HepG2 (cell line): Measurements from ENCODE around the gene NID1. TPM values are rescaled to one million over a fixed set of nuclear protein-coding genes. Genes with fewer than 3 reads are reported as not detected.

ENCODE experiments used
- ATAC-seq: fragments of 200-7000 bp; cut with Tn5 transposase; 3 replicates; pipeline ENCODE4 v1.9.1; 2020; ENCODE audit warnings: mild to moderate bottlenecking, moderate library complexity
- BruUV-seq: library from RNA; stranded (reverse); fragments of 400-500 nt; replicated peaks from 2 replicates; lab custom pipeline; 2021; lab: Mats Ljungman, UMichigan
- CTCF ChIA-PET: fragments of 300-600 bp; formaldehyde crosslinking; extraction: SDS; loops from one replicate; lab custom pipeline; 2021; ENCODE audit warnings: low total read pairs, inconsistent platforms, low intra/inter-chr PET ratio; lab: Yijun Ruan, JAX
- POLR2A ChIA-PET: fragments of 350-600 bp; sonication (Branson Sonifier 250); formaldehyde crosslinking; loops from one replicate; lab custom pipeline; 2020; ENCODE audit warnings: antibody characterized with exemption, inconsistent platforms; lab: Yijun Ruan, JAX
- DNase-seq: peaks from one replicate; pipeline ENCODE4 v3.0.0-alpha.2; 2015; ENCODE audit warnings: low spot score
- FAIRE-seq: peaks from 3 replicates; lab custom pipeline; 2011; peaks lifted over from hg19 to GRCh38; lab: Jason Lieb, UNC
- H2AFZ ChIP-seq: one replicate; pipeline ENCODE4 v1.6.1; 2011; ENCODE audit warnings: low read length, inconsistent platforms
- H3K27ac ChIP-seq: fragments of 300-600 bp; 3 replicates; pipeline ENCODE4 v1.8.0; 2011; ENCODE audit warnings: mixed run types, mild to moderate bottlenecking, mixed read lengths, low read length, inconsistent platforms; ENCODE audit not compliant: insufficient read depth; ENCODE audit errors: extremely low read length
- H3K27me3 ChIP-seq, 2 experiments: fragments of 200-600 bp in 1 of 2; 2 replicates in 1 of 2; 3 replicates in 1 of 2; pipeline versions ENCODE4 v1.6.0 to v1.8.0; 2011; ENCODE audit warnings: low read length in 2 of 2, mild to moderate bottlenecking in 2 of 2, moderate library complexity in 2 of 2, inconsistent platforms in 1 of 2; ENCODE audit not compliant: insufficient read depth in 2 of 2, control insufficient read depth in 1 of 2
- H3K36me3 ChIP-seq, 2 experiments: fragments of 200-600 bp in 1 of 2; replicated peaks in 1 of 2; 2 replicates in 1 of 2; 3 replicates in 1 of 2; pipeline versions ENCODE4 v1.5.1 to v1.8.0; 2011; ENCODE audit warnings: low read length in 2 of 2, inconsistent platforms in 1 of 2; ENCODE audit not compliant: insufficient read depth in 2 of 2, control insufficient read depth in 1 of 2
- H3K4me1 ChIP-seq: 2 replicates; pipeline ENCODE4 v1.5.1; 2012; ENCODE audit warnings: low read length, inconsistent platforms; ENCODE audit not compliant: insufficient read depth
- H3K4me2 ChIP-seq: 2 replicates; pipeline ENCODE4 v1.6.0; 2011; ENCODE audit warnings: low read depth, low read length, inconsistent platforms
- H3K4me3 ChIP-seq, 3 experiments: fragments of 200-600 bp in 1 of 3; sonication (generic), shearing (Covaris generic) in 1 of 3; replicated peaks in 1 of 3; 2 replicates each; pipeline ENCODE4 v1.5.1; 2011 to 2016; ENCODE audit warnings: low read length in 3 of 3, inconsistent platforms in 2 of 3, low read depth in 2 of 3, mild to moderate bottlenecking in 2 of 3, control low read depth in 1 of 3, mixed read lengths in 1 of 3; ENCODE audit not compliant: insufficient read depth in 1 of 3
- H3K79me2 ChIP-seq: one replicate; pipeline ENCODE4 v1.6.1; 2011; ENCODE audit warnings: low read length, inconsistent platforms; ENCODE audit not compliant: insufficient read depth
- H3K9ac ChIP-seq: 2 replicates; pipeline ENCODE4 v1.6.0; 2011; ENCODE audit warnings: mild to moderate bottlenecking, low read depth, low read length, inconsistent platforms; ENCODE audit not compliant: insufficient read depth
- H3K9me3 ChIP-seq: 2 replicates; pipeline ENCODE4 v1.5.1; 2012; ENCODE audit warnings: mild to moderate bottlenecking, low read length
- H4K20me1 ChIP-seq: 2 replicates; pipeline ENCODE4 v1.6.0; 2011; ENCODE audit warnings: inconsistent platforms, mild to moderate bottlenecking, low read length, moderate library complexity; ENCODE audit not compliant: insufficient read depth
- CTCF ChIP-seq: sonication (generic); formaldehyde crosslinking; IDR thresholded peaks from 2 replicates; pipeline ENCODE4 v1.5.0; 2020; ENCODE audit warnings: mild to moderate bottlenecking, missing genetic modification reagents, moderate library complexity
- GTF3A ChIP-seq: sonication (generic); formaldehyde crosslinking; conservative IDR thresholded peaks from 2 replicates; pipeline ENCODE4 v1.4.0; 2020; ENCODE audit warnings: mild to moderate bottlenecking, missing genetic modification reagents
- HNRNPLL ChIP-seq: fragments of 200-400 bp; formaldehyde crosslinking; IDR thresholded peaks from 2 replicates; pipeline ENCODE4 v1.6.1; 2017; ENCODE audit warnings: mild to moderate bottlenecking, low read depth, low read length; ENCODE audit not compliant: poor library complexity, severe bottlenecking
- MLX ChIP-seq: IDR thresholded peaks from 2 replicates; pipeline ENCODE4 v1.6.1; 2016
- NFIC ChIP-seq: IDR thresholded peaks from 2 replicates; pipeline ENCODE4 v1.6.1; 2012; ENCODE audit warnings: mild to moderate bottlenecking, low read length, inconsistent platforms
- PAF1 ChIP-seq: IDR thresholded peaks from 2 replicates; pipeline ENCODE4 v1.6.1; 2016; ENCODE audit warnings: missing genetic modification reagents, missing compliant biosample characterization
- RBFOX2 ChIP-seq: fragments of 200-400 bp; formaldehyde crosslinking; IDR thresholded peaks from 2 replicates; pipeline ENCODE4 v1.6.1; 2017; ENCODE audit warnings: low read depth, mild to moderate bottlenecking, low read length
- SNRNP70 ChIP-seq: fragments of 200-400 bp; formaldehyde crosslinking; IDR thresholded peaks from 2 replicates; pipeline ENCODE4 v1.6.1; 2017; ENCODE audit warnings: mild to moderate bottlenecking, low read depth, low read length, moderate library complexity
- STAT6 ChIP-seq: sonication (generic); formaldehyde crosslinking; IDR thresholded peaks from 2 replicates; pipeline ENCODE4 v1.4.0; 2020; ENCODE audit warnings: missing genetic modification reagents, mild to moderate bottlenecking, borderline replicate concordance
- TRIM24 ChIP-seq: sonication (generic); formaldehyde crosslinking; IDR thresholded peaks from 2 replicates; pipeline ENCODE4 v1.8.0; 2022; ENCODE audit warnings: mild to moderate bottlenecking, missing genetic modification reagents
- ZFP41 ChIP-seq: sonication (generic); formaldehyde crosslinking; IDR thresholded peaks from 2 replicates; pipeline ENCODE4 v1.4.0; 2020; ENCODE audit warnings: mild to moderate bottlenecking, missing genetic modification reagents, borderline replicate concordance
- ZNF225 ChIP-seq: sonication (generic); formaldehyde crosslinking; IDR thresholded peaks from 2 replicates; pipeline ENCODE4 v1.4.0; 2020; ENCODE audit warnings: mild to moderate bottlenecking, missing genetic modification reagents
- ZNF547 ChIP-seq: sonication (generic); formaldehyde crosslinking; IDR thresholded peaks from 2 replicates; pipeline ENCODE4 v1.5.1; 2020; ENCODE audit warnings: mild to moderate bottlenecking, missing genetic modification reagents
- ZNF562 ChIP-seq: sonication (generic); formaldehyde crosslinking; IDR thresholded peaks from 2 replicates; pipeline ENCODE4 v1.8.0; 2022; ENCODE audit warnings: missing genetic modification reagents, borderline replicate concordance
- ZSCAN31 ChIP-seq: sonication (generic); formaldehyde crosslinking; IDR thresholded peaks from 2 replicates; pipeline ENCODE4 v1.5.0; 2020; ENCODE audit warnings: low read depth, mild to moderate bottlenecking, missing genetic modification reagents
- WGBS: methylation state at CpG from one replicate; pipeline ENCODE4 v1.1.6; 2017; ENCODE audit warnings: low lambda C conversion rate; 5-methylcytosine and 5-hydroxymethylcytosine counted together
- in situ Hi-C: cut with HindIII; loops from 2 replicates; pipeline ENCODE4 v1.10.0; 2017; ENCODE audit warnings: low pct_unique_long_range_greater_than_20kb; ENCODE audit not compliant: extremely low pct_ligation_motif_present
- intact Hi-C: fragments of 100-400 bp; cut with micrococcal nuclease; formaldehyde crosslinking; loops from one replicate; pipeline ENCODE4 v1.10.0; 2022; ENCODE audit not compliant: unreplicated experiment
- polyA plus RNA-seq, 8 experiments: library from polyadenylated mRNA; depleted of rRNA in 3 of 8; stranded (reverse) in 7 of 8; unstranded in 1 of 8; fragments of >200 nt; fragmentation: Illumina TruSeq in 4 of 8; extraction: Trizol in 4 of 8; gene quantifications; 2 replicates each; pipeline versions ENCODE4 v1.2.1 to v1.2.3, GENCODE V29; 2011 to 2016; ENCODE audit warnings: low read depth in 4 of 8, missing spikeins in 1 of 8, mixed read lengths in 1 of 8; ENCODE audit not compliant: insufficient read depth in 1 of 8
- total RNA-seq, 5 experiments: library from RNA; depleted of rRNA; stranded (reverse); fragments of >200 nt; fragmentation: Illumina TruSeq; extraction: Trizol; gene quantifications; 2 replicates each; pipeline ENCODE4 v1.2.3, GENCODE V29; 2016; ENCODE audit warnings: low read depth in 1 of 5

NID1 gene
- total and polyA plus RNA-seq, 2 of the 13 experiments (the other 11 are each of a cell fraction or from before 2014, with no cell fraction given): 50.2 to 56.1 TPM

- Histone ChIP-seq H3K27ac (no peak overlapping the region), H3K9me3 (no peaks in the 10 kb centered on the region), H3K4me2 (no peak overlapping the region), H3K4me1 (no peaks in the 10 kb centered on the region), H3K79me2 (no peaks in the 10 kb centered on the region), H3K4me3 (no peak overlapping the region), H3K27me3 (no peaks in the 10 kb centered on the region), H3K36me3 (peaks cover 10 to 47% of the 10 kb centered on the region in 2 experiments), H2AFZ (no peak overlapping the region), H4K20me1 (no peaks in the 10 kb centered on the region), H3K9ac (no peak overlapping the region)
- POLR2A ChIA-PET: no interaction called here
- TF ChIP-seq ZNF562 (CRISPR knock-in tag): no peak
- TF ChIP-seq ZFP41 (CRISPR knock-in tag): no peak
- TF ChIP-seq RBFOX2: no peak
- no peak for TF ChIP-seq PAF1 (CRISPR knock-in tag)
- BruUV-seq: no TSS peak
- in situ Hi-C loops: no loop called here
- intact Hi-C loops: no loop called here
- 88% methylated on average over 13 of the region's 13 CpGs for WGBS
- DNase-seq (no peak), ATAC-seq (no peak), FAIRE-seq (no peak)
- CTCF ChIA-PET: no interaction called here
These were observed 72.5 kb downstream of the NID1 start for GRCh38 chr1:235992346-235992745.

GRCh38 chr1:235990330-235990795 is 74.5 kb downstream of the NID1 start:
- H2AFZ ChIP-seq: no peak overlapping the region
- no peak overlapping the region for H3K4me2 ChIP-seq
- in situ Hi-C loops (no loop called here), intact Hi-C loops (no loop called here)
- no peaks in the 10 kb centered on the region for H4K20me1 ChIP-seq
- no peak overlapping the region for H3K27ac ChIP-seq
- WGBS: 95% methylated on average over 3 of the region's 3 CpGs
- no peaks in the 10 kb centered on the region for H3K9me3 ChIP-seq
- H3K27me3 ChIP-seq: no peaks in the 10 kb centered on the region
- CTCF ChIA-PET: no interaction called here
- no peak for ATAC-seq
- TF ChIP-seq TRIM24 (CRISPR knock-in tag): no peak
- no peak for TF ChIP-seq NFIC
- no peak for TF ChIP-seq HNRNPLL
- TF ChIP-seq ZNF225: no peak
- TF ChIP-seq CTCF (CRISPR knock-in tag): no peak
- no peak for TF ChIP-seq STAT6 (CRISPR knock-in tag)
- no peak for TF ChIP-seq ZSCAN31 (CRISPR knock-in tag)
- no peak for TF ChIP-seq ZNF547 (CRISPR knock-in tag)
- no peak for TF ChIP-seq MLX
- no peak for TF ChIP-seq SNRNP70
- no peak for TF ChIP-seq GTF3A (CRISPR knock-in tag)
- FAIRE-seq: no peak
- DNase-seq: no peak
- H3K4me1 ChIP-seq: no peaks in the 10 kb centered on the region
- no TSS peak for BruUV-seq
- POLR2A ChIA-PET: no interaction called here
- no peak overlapping the region for H3K4me3 ChIP-seq
- H3K9ac ChIP-seq: no peak overlapping the region
- peaks cover 7 to 45% of the 10 kb centered on the region in 2 experiments for H3K36me3 ChIP-seq
- no peaks in the 10 kb centered on the region for H3K79me2 ChIP-seq
